NK-92 (cell line): ENCODE measurements around the gene SPRR2A.
"Not testable (repeated sequence)": the region's sequence is repeated elsewhere in the genome, so short reads cannot be mapped to it uniquely, and the experiment has no call there.

Source experiments
- DNase-seq: peaks from one replicate; lab custom pipeline; 2025; ENCODE audit not compliant: unreplicated experiment; lab: John Stamatoyannopoulos, UW

Gene SPRR2A

DNA sequence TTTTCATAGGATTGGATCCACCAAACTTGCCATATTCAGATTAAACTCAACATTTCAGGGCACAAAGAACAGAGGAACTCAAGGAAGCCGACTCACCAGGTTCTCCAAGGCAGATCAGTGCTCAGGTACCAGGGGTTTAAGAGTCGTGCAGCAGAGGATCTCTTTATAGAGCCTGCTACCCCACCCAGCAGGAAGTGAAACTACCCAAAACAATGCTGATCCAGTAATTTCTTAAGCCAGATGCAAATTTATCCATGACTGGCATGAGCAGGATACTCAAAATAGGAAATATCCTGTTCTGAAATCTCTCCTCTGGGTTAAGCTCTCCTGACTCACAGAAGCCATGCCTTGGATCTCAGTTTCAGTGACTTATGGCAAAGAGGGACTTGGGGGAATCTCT is at the start of gene SPRR2A:
SPRR2A (minus strand) TSS at position 138 of the 400 bp plus-strand sequence. CDS start 777 bp downstream, outside the sequence.
- no peak for DNase-seq

DNA sequence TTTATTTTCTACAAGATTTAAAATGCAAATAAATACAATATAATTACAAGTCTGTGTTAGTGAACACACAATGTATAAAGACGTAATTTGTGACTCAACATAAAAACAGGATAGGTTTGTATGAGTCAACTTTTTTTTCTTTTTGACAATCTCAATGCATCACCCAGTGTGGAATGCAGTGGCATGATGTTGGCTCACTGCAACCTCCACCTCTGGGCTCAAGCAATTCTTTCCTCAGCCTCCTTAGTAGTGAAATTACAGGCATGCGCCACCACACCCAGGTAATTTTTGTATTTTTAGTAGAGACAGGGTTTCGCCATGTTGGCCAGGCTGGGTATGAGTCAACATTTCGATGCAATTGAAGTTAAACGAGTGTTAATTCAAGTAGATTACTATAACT is 42.9 kb upstream of the SPRR2A start:
- DNase-seq = no peak

DNA sequence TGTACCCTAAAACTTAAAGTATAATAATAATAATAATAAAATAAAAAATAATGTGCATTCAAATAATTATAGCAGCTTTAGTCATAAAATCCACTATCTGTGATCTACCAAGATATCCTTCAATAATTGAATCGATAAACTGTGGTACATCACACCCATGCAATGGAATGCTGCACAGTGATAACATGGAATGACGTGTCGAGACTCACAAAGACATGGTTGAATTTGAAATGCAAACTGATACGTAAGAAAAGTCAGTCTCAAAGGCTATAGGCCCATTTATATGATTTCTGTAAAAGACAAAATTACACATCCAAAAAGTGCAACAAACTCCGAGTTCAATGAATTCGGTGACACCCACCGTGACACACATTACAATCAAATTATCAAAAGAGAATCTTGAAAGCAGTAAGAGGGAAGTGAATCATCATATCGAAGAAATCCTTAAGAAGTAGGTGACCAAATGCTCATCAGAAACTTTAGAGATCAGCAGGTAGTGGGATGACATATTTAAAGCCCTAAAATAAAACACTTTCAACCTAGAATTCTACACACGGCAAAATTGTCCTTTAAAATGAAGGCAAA is 42.2 kb upstream of the SPRR2A start:
- no peak for DNase-seq

DNA sequence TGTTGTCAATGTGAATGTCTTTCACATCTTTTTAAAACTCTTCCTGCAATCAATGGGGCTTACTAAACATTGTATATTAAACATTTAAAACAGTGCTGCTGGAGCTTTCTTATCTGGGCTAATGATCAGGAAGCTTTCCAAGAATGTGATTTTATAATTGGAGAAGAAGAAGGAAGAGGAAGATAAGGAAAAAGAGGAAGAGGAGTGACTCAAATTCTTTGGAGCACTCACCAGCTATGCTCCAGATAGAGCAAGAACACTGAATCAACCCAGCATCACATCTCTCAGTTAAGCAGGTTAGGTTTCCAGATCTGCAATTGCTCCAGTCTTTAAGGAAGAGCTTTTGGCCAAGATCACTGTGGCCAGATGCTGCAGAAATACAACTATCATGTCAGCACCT is 38.5 kb upstream of the SPRR2A start:
- no peak for DNase-seq

DNA sequence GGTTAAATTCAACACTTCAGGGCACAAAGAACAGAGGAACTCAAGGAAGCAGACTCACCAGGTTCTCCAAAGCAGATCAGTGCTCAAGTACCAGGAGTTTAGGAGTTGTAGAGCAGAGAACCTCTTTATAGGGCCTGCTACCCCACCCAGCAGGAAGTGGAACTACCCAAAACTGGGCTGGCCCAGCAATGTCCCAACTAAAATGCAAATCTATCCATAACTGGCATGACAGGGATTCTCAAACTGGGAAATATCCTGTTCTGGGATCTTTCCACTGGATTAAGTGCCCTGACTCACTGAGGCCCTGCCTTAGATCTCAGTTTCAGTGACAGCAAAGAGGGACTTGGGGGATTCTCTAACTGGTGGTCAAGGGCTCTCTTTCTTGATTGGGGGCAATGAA is 37.1 kb upstream of the SPRR2A start, which contains the start of gene SPRR2E:
SPRR2E (minus strand) TSS at position 101 of the 400 bp plus-strand sequence. CDS start 775 bp downstream, outside the sequence.
- DNase-seq = no peak

DNA sequence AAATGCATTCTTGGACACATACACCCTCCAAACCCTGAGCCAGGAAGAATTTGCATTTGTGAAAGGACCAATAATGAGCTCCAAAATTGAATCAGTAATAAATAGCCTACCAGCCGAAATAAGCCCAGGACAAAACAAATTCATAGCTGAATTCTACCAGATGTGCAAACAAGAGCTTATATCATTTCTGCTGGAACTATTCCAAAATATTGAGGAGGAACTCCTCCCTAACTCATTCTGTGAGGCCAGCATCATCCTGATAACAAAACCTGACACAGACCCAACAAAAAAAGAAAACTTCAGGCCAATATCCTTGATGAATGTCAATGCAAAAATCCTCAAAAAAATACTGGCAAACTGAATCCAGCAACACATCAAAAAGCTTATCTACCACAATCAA is 30.3 kb upstream of the SPRR2A start:
- no peak for DNase-seq

DNA sequence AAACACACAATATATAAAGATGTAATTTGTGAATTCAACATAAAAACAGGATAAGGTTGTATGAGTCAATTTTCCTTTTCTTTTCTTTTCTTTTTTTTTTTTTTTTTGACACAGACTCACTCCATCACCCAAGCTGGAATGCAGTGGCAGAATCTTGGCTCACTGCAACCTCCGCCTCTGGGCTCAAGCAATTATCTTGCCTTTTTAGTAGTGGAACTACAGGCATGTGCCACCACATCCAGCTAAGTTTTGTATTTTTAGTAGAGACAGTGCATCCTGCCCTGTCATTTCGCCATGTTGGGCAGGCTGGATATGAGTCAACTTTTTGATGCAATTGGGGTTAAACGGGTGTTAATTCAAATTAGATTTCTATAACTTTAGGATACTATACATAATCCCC is 24.4 kb upstream of the SPRR2A start:
- DNase-seq = no peak

DNA sequence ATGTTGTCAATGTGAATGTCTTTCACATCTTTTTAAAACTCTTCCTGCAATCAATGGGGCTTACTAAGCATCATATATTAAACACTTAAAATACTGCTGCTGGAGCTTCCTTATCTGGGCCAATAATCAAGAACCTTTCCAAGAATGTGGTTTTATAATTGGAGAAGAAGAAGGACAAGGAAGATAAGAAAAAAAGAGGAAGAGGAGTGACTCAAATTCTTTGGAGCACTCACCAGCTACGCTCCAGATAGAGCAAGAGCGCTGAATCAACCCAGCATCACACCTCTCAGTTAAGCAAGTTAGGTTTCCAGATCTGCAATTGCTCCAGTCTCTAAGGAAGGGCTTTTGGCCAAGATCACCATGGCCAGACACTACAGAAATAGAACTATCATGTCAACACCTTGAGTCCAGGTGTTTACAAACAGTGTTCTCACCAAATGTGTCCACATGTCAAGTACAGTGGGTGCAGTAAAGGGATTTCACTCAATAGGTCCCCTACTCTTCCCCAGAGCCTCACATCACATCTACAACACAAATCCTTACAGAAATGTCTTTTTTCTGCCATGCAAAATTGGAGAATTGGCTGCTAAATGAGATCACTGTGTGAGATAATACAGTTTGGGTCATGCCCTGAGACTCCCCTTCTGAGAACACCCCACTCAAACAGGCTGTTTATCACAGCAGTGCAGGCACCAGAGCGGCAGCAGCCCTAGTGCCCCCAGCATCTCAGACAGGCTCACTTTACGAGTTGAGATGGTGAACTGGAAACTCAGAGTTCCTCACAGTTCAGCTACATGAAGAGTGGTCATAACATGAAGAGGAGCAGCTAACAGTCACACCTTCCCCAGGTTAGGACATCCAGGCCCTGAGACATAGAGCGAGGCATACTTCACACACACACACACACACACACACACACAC is 15.8 kb upstream of the SPRR2A start:
- no peak for DNase-seq

DNA sequence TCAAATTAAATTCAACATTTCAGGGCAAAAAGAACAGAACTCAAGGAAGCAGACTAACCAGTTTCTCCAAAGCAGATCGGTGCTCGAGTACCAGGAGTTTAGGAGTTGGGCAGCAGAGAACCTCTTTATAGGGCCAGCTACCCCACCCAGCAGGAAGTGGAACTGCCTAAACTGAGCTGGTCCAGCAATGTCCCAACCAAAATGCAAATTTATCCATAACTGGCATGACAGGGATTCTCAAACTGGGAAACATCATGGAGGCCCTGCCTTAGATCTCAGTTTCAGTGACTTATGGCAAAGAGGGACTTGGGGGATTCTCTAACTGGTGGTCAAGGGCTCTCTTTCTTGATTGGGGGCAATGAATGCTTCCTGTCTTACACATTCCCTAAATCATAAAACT is 14.2 kb upstream of the SPRR2A start, which contains the start of gene SPRR2B:
SPRR2B (minus strand) TSS at position 101 of the 400 bp plus-strand sequence. CDS start 772 bp downstream, outside the sequence.
- no peak for DNase-seq

DNA sequence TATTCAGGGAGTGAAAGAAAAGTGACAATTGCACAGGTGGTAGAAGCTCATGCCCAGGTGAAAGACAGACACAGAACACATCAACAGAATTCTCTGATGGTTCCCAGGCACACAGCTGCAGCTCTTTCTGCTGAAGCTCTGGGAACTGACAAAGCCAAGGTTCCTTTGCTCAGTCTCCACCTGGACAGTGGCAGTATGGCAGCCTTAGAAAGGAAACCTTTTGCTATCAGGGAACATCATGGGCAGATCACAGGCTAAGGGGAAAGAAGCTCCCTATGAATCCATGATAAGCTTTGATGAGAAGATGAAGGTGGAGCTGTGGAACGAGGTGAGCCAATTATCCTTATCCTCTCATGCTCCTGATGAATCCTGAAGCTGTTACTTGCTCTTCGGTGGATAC is 12.9 kb upstream of the SPRR2A start:
- no peak for DNase-seq

DNA sequence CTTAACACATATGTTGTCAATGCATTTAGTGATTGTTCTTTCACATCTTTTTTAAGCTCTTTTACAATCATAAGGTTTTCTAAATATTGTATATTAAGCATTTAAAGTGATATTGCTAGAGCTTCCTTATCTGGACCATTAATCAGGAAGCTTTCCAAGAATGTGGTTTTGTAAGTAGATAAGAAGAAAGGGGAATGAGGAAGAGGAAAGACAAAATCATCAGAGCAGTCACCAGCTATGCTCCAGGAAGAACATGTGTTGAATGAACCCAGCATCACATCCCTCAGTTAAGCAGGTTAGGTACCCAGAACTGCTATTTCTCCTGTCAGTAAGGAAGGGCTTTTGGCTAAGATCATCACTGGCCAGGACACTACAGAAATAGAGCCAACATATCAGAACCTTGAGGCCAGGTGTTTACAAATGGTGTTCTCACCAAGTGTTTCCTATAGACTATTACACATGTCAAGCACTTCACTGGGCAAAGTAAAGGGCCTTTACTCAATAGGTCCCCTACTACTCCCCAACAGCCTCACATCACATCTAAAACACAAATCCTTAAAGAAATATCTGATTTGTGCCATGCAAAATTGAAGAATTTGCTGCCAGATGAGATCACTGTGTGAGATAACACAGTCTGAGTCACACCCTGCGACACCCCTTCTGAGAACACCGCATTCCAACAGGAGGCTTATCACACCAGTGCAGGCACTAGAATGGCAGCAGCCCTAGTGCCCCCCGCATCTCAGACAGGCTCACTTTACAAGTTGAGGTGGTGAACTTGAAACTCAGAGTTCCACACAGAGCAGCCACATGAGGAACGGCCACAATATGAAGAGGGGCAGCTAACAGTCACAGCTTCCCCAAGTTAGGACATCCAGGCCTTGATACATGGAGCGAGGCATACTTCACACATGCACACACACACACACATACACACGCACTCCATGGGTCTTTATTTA is 1.8 kb upstream of the SPRR2A start:
- no peak for DNase-seq

DNA sequence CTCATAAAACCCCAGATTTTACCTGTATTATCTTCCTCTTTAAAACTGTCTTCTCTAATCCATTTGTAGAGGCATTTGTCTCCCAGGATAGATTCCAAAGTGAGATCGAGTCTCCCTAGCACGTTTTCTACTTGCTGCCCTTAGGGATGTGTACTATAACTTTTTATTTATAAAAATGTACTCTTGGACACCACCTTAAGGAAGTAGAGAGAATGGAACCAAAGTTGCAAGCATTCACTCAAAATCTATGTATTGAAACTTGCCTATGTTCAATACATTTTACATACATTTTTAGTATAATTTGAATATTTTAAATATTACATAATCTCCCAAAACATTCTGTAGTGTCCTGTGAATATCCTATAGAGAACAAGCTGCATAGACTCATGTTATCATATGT is 842 bp upstream of the SPRR2A start:
- DNase-seq = no peak

DNA sequence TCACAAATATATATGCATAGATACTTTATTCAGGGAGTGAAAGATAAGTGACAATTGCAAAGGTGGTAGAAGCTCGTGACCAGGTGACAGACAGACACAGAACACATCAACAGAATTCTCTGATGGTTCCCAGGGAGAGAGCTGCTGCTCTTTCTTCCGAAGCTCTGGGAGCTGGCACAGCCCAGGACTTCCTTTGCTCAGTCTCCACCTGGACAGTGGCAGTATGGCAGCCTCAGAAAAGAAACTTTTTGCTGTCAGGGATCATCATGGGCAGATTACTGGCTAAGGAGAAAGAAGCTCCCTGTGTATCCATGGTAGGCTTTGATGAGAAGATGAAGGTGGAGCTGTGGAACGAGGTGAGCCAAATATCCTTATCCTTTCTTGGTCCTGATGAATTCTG is 1.2 kb downstream of the SPRR2A start:
- not testable (repeated sequence) for DNase-seq

DNA sequence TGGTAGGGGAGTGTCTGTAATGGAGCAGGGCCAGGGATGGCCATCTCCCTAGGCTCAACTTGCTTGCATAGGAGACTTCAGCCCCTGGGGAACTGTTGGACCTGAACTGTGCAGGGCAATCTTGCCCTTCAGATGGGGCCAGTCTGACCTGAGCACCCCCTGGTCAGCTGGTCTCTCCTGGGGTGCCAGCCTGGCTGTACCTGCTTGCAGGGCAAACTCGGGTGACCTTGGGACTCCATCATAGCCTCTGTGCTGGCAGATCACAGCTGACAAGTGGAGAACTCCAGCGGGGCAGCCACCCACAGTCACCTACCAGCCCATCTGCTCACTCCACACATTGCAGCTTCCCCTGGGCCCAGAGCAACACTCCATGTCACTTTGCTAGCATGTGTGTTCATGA is 8.1 kb downstream of the SPRR2A start:
- DNase-seq = no peak

DNA sequence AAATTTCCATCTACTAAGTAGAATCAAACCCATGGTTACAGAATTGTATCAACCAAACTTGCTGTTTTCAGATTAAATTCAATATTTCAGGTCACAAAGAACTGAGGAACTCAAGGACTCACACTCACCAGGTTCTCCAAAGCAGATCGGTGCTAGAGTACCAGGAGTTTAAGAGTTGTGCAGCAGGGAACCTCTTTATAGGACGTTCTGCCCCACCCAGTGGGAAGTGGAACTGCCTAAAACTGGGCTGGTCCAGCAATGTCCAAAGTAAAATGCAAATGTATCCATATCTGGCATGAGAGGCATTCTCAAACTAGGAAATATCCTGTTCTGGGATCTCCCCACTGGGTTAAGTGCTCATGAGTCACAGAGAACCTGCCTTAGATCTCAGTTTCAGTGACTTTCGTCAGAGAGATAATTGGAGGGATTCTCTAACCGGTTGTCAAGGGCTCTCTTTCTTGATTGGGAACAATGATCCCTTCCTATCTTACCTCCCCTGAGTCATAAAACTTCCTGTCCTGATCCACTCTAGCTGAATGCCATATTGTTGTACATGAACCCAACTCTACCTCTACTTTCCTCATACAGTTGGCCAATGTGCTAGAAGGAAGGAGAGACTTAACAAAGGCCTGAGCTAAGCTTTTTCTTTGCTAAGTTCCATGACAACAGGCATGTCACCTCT is 16.2 kb downstream of the SPRR2A start, which contains the start of gene SPRR2D:
SPRR2D (minus strand) TSS at position 171 of the 682 bp plus-strand sequence. CDS start 774 bp downstream, outside the sequence.
- DNase-seq = no peak

DNA sequence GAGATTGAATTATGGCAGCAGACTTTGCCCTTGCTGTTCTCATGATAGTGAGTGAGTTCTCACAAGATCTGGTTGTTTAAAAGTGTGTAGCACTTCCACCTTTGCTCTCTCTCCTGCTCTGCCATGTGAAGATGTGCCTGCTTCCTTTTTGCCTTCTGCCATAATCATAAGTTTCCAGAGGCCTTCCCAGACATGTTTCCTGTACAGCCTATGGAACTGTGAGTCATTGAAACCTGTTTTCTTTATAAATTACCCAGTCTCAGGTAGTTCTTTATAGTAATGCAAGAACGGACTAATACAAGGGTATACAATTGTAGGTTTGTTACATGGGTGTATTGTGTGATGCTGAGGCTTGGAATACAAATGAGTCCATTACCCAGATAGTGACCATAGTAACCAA is 22.1 kb downstream of the SPRR2A start:
- no peak for DNase-seq

DNA sequence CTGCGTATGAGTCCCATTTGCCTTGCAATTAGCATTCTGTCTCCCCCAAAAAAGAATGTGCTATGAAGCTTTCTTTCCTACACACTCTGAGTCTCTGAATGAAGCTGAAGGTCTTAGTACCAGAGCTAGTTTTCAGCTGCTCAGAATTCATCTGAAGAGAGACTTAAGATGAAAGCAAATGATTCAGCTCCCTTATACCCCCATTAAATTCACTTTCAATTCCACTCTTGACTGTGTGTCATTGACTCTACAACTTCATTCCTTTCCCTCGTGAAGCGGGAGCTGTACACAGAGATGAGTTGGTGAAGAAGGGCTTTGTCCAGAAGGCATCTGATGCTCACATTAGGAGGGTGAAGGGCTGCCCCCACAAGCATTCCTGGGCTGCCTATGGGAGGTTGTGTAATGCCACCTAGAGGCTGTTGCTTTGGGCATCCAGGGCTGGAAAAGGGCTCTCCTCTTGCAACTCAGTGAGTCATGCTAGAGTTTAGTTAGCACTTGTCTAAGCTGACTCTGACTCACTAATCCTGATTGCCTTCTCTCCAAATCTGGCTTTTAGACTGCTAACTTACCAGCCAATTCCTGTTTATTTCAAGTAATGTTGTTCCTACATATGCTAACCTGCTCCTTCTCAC is 24.5 kb downstream of the SPRR2A start:
- DNase-seq = no peak

DNA sequence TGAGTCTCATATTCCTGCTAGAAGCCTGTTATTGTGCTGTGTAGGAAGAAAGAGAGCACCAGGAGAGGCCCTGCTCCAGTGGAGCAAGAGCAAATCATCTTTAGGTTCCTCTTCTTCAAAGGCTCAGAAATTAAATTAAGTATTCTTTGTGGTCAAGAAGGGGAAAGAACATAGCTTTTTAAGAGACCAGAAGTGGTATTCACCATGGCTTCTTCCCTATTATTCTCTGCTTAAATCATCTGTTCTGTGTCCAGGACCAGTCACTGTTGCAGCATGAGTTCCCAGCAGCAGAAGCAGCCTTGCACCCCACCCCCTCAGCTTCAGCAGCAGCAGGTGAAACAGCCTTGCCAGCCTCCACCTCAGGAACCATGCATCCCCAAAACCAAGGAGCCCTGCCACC is 25.2 kb downstream of the SPRR2A start:
- DNase-seq = no peak

DNA sequence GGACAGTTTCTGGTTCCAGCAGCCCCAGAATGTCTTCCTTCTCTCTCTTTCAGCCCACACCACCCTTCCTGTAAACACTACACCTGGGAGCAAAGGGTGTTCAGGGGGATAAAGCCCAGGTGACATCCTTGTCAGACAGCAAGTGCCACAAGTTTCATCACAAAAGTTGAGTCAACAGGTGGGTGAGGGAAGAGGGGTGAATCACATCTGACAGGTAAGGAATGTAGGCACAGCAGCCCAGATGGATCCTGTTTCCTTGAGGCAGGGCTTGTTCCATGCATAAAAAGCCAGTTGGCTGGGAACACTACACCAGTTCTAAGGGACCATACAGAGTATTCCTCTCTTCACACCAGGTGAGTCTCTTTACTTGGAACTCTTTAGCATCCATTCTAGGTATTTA is 26.4 kb downstream of the SPRR2A start, which contains the start of gene SPRR1B:
SPRR1B (plus strand) TSS at position 309 of the 400 bp plus-strand sequence. CDS start 1,143 bp downstream, outside the sequence.
- no peak for DNase-seq

DNA sequence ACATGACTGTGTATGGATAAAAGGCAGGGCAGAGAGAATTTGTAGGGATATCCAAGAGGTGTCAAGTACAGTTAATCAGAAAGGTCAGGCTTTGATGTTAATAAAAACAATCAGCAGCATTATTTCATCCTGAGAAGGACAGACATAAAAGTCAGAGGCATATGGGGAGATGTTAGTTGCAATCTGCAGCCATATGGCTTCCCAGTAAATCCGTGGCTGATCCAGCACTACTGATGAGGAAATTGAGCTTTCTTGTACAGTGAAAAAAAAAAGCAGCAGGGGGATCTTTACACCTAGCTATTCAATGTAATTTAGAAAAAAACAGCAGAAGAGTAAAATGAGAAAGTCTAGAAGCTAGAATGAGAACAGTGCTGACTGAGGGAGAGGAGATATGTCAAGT is 28.5 kb downstream of the SPRR2A start:
- no peak for DNase-seq
